ENCODE measurements around the gene PRDM10.
"Not testable (repeated sequence)": the region's sequence is repeated elsewhere in the genome, so short reads cannot be mapped to it uniquely, and the experiment has no call there.

Gene PRDM10

DNA sequence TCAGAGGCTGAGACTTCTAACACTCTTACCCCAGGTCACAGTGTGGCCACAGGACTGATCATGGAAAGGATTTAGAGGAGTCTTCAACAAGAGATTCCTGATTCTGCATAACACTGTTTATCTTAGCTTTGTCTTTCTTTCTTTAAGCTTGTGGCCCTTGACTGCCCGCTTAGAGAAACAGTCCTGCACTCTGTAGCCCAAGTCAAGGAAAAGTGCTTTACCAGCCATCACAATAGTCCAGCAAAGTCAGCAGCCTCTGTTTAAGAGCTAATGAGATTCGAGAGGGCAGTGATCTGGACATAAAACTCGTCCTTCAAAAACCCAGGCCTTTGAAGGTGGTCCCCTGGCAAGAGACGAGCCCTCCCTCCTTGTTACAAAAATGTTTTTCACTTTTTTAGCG lies 30.0 kb downstream of the PRDM10 start:
- H3K4me3 ChIP-seq (ENCODE audit: low read depth, low read length): no peak overlapping the region
- no peak for DNase-seq (ENCODE audit: low read depth, low spot score)
- CTCF ChIA-PET: interaction anchor here (1.3 to 1.7 kb wide), 3 partner anchors 28 to 158 kb away, joined by 3 to 4 read pairs (median 4); no protein-coding TSS in a partner anchor
- no peak for TF ChIP-seq CTCF (IDR thresholded peaks at IDR 0.05; ENCODE audit: insufficient read depth, low read length, missing control alignments)
- POLR2A ChIA-PET: no interaction called here

DNA sequence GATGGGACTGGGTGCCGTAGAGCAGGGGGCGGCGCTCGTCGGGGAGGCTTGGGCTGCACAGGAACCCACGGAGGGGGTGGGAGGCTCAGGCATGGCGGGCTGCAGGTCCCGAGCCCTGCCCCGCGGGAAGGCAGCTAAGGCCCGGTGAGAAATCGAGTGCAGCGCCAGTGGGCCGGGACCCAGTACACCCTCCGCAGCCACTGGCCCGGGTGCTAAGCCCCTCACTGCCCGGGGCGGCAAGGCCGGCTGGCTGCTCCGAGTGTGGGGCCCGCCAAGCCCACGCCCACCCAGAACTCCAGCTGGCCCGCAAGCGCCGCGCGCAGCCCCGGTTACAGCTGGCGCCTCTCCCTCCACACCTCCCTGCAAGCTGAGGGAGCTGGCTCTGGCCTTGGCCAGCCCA lies 30.8 kb downstream of the PRDM10 start:
- POLR2A ChIA-PET: not testable (repeated sequence)

GRCh38 chr11:129969920-129970319 lies 32.7 kb downstream of the PRDM10 start:
- DNase-seq (ENCODE audit: low read depth, low spot score): no peak
- TF ChIP-seq CTCF (IDR thresholded peaks at IDR 0.05; ENCODE audit: insufficient read depth, low read length, missing control alignments): no peak
- ChIA-PET CTCF (no interaction called here), POLR2A (no interaction called here)
- H3K4me3 ChIP-seq (ENCODE audit: low read depth, low read length): no peak overlapping the region

More for the DNA sequence above, 30.8 kb downstream of the PRDM10 start:
- H3K4me3 ChIP-seq (ENCODE audit: low read depth, low read length); DNase-seq (ENCODE audit: low read depth, low spot score); CTCF ChIA-PET: not testable (repeated sequence)

DNA sequence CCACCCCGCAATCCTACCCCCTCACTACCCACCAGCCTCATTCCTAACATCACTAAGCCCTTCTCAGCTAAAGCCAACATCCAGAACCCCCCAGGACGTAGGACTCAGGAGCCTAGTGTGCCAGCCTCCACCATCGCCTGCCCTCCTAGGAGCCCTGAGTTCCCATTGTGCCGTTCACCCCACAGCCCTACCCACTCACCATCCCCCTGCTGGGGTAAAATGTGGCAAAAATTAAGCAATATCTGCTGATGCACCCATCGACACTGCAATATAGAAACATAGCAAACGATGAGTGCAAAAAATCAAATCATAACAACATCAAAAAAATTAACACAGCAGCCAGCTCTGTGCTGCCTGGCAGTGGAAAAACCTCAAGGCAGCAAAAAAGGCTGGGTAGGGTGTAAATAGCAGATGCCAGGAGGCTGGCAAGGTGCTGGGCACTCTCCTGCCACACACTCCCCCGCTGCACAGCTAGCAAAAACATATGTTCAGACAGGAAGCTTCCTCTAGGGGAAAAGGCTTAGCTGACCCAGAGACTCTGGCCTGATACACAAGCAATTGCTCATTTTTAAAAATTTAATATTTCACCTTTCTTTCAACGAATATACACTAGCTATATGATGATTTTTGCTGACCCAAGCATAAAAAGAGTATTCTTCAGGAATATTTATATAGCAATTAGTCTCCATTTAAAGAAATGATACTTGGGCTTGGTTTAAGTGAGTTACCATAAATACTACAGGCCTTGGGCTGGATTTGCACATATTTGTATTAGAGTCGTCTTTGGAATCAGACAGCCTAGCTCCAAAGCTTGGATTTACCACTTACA lies 33.8 kb downstream of the PRDM10 start:
- DNase-seq (ENCODE audit: low read depth, low spot score): no peak
- H3K4me3 ChIP-seq (ENCODE audit: low read depth, low read length): no peak overlapping the region
- TF ChIP-seq CTCF (IDR thresholded peaks at IDR 0.05; ENCODE audit: insufficient read depth, low read length, missing control alignments): no peak
- ChIA-PET CTCF (interaction anchor here (0.9 to 1.8 kb wide), 2 partner anchors 20 to 163 kb away, joined by 3 to 4 read pairs; no protein-coding TSS in a partner anchor), POLR2A (no interaction called here)

- CTCF ChIA-PET: interaction anchor here (1.8 kb wide), 1 partner anchor 164 kb away, joined by 4 read pairs; no protein-coding TSS in a partner anchor
- TF ChIP-seq CTCF (IDR thresholded peaks at IDR 0.05; ENCODE audit: insufficient read depth, low read length, missing control alignments): no peak
- no peak overlapping the region for H3K4me3 ChIP-seq (ENCODE audit: low read depth, low read length)
- POLR2A ChIA-PET: no interaction called here
- DNase-seq (ENCODE audit: low read depth, low spot score): no peak
These were observed 34.6 kb downstream of the PRDM10 start for GRCh38 chr11:129967996-129968395.

GRCh38 chr11:129965248-129965647 lies 37.4 kb downstream of the PRDM10 start:
- ChIA-PET CTCF (interaction anchor here (1.8 kb wide), 1 partner anchor 167 kb away, joined by 5 read pairs; no protein-coding TSS in a partner anchor), POLR2A (no interaction called here)
- no peak for DNase-seq (ENCODE audit: low read depth, low spot score)
- H3K4me3 ChIP-seq (ENCODE audit: low read depth, low read length): no peak overlapping the region
- no peak for TF ChIP-seq CTCF (IDR thresholded peaks at IDR 0.05; ENCODE audit: insufficient read depth, low read length, missing control alignments)

Measured in AG04449 (cell line).